A172 (cell line): ENCODE measurements around the gene MRPS11. TPM values are rescaled to one million over a fixed set of nuclear protein-coding genes. Genes with fewer than 3 reads are reported as not detected.
"Not testable (repeated sequence)": the region's sequence is repeated elsewhere in the genome, so short reads cannot be mapped to it uniquely, and the experiment has no call there.

Source experiments
- DNase-seq: peaks from one replicate; pipeline ENCODE4 v3.0.0-alpha.2; 2015; ENCODE audit warnings: low spot score
- total RNA-seq: library from RNA; depleted of rRNA; stranded (reverse); fragments of >200 nt; shearing (Covaris generic); gene quantifications from 2 replicates; pipeline ENCODE4 v1.2.3, GENCODE V29; 2014

Gene MRPS11
- total RNA-seq, 1 experiment from 2014 or later: 106 TPM

DNA sequence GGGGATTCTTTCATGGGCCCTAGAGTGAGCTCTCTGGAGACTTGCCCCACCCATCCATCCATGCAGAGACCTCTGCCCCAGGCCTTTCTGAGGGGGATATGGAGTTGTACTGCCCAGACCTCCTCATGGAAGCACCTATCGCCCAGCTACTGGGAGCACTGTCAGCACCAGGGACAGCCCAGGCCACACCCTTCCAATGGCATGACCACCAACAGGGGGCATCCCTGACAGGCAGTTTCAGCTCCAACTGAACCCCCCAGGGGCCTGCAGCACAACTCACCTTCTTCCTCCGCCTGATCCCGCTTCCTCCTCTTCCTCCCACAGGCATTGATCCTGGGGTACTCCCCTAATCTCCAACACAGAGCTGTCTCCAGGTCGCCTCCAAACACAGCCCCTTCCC is 21.8 kb downstream of the MRPS11 start:
- DNase-seq: no peak

DNA sequence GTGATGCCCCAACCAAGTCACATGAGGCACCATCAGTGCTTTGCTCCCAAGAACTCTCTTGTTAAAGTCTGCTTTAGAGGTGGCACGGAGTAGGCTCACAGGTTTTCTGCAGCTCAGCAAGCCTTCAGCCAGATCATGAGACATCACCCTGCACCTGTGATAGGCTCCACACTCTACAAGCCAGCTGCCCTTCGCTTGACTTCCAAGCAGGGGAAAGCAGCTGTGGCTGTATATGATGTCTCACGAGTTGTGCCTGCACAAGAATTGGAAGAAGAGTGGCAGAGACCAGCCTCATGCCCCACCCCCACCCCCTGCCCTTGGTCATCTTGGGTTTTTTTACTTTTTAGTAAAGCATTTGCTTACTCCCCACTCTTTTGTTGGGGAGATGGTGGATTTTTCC is 22.5 kb downstream of the MRPS11 start:
- DNase-seq: no peak

DNA sequence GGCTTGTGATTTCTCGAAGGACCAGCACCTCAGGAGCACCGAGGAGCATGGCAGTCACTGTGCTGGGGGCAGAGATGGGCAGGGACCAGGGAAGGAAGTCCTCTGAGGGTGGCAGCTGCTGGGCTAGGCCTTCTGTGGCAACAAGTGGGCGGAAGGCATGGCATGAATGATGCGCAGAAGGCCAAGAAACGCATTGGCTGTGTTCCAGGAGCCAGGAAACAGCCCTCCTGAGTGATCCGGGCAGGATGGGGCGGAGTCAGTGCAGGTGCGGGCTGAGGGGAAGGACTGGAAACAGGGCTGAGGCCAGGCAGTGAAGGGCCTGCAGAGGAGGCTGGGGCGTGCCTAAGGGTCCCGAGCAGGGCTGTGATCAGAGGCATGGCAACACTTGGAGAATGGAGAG is 23.6 kb downstream of the MRPS11 start:
- DNase-seq: no peak

DNA sequence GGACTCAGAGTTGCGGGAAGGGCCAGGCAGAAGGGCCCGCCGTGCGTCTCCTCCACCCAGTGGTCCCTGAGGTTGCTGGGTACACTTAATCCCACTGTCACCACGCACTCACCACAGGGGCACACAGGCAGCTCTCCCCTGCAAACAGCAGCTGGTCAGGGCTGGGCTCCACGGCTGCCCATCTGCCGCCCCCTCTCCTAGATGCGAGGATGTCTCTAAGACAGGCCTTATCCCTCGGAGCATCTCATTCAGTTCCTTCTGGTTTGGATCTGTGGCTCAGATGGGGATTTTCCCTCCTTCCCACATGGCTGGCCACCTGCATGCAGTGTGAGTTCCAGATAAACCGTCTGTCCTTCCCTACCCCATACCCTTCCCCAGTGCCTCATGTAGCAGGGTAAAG is 26.3 kb downstream of the MRPS11 start:
- no peak for DNase-seq

DNA sequence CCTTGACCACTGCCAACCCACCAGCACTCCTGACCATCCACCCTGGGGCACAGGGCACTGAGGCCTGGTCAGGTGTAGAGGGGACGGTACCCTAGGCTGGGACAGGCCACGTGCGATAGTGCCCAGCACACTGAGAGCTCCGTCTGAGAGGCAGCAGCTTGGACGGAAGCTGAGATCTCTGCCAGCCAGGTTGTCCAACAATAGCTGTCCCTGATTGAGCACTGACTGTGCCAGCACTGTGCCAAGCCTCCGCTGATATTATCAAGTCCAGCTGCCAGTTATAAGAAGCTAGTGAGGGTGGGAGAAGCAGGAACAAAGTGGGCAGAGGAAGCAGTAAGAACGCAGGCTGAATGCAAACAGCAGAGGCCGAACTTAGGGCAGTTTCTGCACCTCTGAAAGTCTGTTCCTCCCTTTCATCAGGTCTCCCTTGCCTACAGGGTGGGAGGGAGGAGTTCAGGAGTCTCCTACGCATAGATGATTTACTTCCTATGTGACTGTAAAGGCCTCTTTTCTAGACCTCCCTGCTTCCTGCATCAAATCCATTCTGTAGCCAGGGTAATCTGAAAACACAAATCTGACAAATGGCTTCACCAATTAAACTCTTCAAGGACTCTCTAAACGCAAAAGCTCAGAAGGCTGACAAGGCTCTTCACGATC is 29.7 kb downstream of the MRPS11 start:
- DNase-seq: no peak

DNA sequence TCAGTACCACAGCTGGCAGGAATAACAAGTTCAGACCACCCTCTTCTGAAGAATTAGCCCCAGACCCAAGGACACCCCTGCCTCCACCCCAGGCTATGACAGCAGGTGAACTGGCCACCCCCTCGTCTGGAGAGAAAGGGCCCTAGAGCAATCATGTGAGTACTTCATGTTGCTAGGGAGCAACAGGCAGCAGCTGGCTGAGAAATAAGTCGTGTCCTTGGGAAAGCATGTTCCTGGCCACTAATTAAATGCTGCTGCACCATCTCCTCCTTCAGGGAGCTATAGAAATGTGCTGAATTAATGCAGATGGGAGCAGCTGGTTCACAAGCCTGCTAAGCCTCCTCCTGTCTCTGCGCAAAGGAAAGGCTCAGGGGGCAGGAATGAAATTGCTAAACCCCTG is 31.5 kb downstream of the MRPS11 start:
- no peak for DNase-seq

DNA sequence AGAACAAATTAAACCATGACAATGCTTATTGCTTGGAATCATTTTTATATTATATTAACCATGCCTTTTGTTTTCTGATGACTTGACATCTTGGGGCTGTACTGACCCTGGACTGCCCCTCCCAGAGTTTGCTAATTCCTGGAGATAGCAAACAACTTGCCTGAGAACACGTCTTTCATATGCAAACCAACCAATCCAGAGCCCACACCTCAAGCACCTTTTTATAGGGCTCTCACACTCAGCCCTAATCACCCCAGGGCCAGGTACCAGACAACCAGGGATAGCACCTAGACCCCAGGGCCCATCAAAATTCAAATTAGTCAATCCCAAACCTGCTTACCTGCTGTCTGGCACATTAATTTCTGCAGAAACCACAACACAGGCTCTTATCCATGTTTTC is 36.9 kb downstream of the MRPS11 start:
- DNase-seq: no peak

DNA sequence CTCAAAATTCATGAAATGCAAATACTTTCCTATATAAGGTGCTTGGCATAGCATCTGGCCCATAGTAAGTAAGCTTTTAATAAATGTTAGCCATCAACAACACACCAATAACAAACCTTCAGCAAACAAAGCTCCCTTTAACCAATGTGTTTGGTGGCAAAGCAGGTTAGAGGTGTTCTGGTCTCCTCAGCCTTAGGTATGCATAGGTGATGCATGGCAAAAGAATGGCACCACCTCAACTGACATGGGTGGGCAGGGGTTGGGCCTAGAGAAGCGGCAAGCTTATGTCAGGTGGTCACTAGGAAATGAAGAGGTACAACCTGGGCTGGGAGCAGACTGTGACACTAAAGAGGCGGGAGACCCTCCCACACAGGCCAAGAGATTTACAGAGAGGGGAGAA is 38.2 kb downstream of the MRPS11 start:
- DNase-seq: no peak

DNA sequence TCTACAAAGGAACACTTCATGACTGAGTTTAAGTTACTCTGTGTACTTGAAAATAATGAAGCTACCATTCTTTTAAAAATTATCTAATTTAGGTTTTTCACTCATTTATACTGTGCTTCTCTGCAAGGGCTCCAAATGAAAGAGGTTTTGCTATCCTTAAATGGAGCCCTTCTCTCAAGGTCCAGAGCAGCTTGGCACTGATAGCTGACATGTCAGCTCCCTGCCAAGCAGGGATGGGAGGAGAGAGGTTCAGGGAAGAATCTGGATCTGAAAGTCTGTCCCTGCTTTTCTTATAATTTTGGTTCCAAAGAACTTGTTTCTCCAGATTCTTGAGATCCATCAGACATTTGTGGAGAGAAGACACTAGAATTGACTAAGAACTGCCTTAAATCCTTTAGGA is 39.1 kb downstream of the MRPS11 start:
- no peak for DNase-seq

DNA sequence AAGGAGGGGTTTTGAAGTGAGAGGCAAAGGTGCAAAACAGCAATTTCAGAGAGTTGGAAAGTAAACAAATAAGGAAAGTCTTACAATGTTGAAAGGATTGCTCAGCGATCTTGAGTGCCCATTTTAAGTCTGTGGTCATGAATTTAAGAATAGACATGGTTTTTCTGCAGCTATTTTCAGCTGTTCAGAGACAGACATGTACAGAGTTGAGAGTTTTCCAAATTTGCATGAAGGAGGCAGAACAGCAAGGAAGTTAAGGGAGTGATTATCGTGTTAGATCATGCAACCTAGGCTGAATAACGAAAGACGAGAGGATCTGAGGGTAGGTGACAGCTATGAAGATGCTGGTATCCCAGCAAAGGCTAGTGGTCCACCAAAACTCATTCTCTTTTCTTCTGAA is 41.8 kb downstream of the MRPS11 start:
- no peak for DNase-seq

DNA sequence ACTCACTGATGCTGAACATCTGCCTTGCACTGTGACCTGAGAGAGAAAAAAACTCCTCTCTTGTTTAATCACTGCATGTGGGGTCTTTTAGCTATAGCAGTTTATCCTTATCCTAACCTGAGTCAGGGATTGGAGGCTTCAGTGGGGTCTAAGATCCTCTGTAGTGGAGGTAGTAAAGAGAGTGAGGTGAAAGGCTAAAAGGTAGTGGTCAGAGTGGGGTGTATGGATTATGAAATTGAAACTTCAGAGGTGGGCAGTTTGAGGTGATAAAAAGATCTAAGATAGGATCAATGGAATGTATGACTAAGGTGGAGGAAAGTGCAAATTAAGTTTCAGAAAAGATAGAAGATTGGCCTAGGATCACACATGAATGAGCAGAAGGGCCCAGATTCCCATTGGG is 42.5 kb downstream of the MRPS11 start:
- no peak for DNase-seq

DNA sequence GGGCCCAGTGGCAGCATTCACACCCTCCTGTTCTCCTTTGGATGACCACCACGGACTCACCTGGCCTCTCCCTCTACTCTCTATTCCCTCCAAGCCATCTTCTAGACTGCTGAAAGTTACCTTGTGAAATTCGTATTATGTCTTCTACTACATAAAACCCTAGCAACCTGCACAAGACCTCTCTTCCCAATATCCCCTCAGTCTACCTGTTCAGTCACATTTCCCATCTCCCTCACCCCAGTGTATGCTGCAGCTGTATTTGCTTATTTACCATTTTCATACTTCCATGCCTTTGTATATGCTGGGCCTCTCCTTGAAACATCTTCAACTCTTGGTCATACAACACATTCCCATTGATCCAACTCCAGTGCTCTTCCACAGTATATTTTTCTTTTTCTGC is 43.7 kb downstream of the MRPS11 start:
- no peak for DNase-seq

DNA sequence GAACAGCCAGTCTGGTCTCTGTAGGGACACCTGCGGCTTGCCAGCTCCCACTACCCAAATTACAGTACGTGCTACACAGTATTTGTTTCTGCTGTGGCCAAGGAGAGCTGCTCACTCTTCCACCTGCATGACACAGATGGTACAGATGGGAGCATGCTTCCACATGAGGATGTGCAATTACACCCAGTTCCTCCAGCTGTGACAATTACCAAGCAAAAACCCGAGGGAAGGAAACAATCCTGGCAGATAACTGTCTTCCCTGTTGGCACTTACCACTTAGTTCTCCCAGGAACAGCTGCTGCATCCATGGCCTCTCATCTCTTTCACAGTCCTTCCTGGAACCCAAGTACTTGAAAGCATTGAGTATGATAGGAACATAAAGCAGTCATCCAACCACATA is 44.6 kb downstream of the MRPS11 start:
- no peak for DNase-seq

DNA sequence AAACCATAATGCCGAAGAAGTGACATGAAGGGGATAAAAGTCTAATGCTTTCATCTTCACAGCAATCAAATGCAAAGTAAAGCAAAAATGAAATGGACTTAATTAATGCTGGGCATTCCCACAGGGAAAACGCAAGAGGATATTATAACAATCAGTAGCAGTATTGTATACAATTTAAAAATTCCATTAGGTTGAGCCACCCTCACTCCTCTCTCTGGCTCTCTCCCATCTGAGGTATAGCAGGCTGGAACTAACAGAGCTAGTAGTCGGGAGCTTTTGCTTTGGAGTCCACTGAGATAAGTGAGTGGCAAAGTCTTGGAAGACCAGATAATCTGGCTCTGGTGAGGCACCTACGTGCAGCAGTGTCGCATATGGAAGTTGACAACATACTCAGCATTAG is 45.1 kb downstream of the MRPS11 start:
- peak; percentile 41 for DNase-seq

DNA sequence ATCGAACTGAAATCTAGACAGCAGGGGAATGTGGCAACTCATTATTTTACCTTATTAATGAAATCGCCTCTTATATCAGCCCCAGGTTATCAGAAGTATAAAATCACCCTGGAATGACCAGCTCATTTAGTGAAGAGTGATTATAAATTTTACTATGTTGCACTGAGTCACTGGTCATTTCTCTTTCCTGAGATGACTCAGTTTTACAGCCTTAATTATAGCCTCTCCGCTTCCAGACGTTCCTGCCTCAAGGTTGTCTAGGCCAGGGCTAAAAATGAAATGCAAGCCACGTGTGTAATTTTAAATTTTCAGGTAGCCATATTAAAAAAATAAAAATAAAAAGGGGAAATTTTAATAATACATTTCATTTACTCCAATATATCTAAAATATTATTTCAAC is 45.7 kb downstream of the MRPS11 start:
- peak; percentile 81 for DNase-seq

DNA sequence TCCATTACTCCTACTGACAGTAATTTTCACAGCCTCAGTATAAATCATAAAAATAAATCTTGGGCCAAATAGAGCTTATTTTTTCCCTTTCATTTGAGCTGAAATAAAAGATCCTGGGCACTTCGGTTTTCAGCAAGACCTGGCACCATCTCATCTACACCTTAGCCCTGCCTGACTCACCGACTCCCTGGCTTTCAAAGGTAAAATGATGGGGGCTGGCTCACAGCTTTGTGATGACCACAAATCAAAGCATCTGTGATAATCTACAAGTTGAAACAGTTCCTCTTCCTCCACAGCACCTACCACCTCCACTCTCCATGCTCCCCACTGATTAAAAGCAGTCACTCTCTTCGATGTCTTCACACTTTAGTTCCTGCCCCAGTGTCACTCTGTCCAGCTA is 51.4 kb downstream of the MRPS11 start:
- no peak for DNase-seq

DNA sequence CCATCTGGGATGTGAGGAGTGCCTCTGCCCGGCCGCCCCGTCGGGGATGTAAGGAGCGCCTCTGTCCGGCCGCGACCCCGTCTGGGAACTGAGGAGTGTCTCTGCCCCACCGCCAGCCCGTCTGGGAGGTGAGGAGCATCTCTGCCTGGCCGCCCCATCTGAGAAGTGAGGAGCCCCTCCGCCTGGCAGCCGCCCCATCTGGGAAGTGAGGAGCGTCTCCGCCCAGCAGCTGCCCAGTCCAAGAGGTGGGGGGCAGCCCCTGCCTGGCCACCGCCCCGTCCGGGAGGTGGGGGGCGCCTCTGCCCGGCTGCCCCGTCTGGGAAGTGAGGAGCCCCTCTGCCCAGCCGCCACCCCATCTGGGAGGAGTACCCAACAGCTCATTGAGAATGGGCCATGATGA is 56.6 kb downstream of the MRPS11 start:
- not testable (repeated sequence) for DNase-seq

DNA sequence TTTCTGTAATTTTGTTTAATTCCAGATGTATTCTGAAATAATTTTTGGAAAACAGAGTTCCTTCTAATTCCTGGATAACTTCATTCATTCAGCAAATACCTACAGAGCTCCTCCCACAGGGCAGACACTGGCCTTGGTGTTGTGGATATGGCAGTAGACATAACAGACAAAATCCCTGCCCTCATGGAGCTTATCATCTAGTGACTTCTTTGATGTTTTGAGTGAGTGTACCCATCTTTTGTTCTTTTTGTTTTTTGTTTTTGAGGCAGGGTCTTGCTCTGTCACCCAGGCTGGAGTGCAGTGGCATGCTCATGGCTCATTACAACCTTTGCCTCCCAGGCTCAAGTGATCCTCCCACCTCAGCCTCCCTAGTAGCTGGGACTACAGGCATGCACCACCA is 57.9 kb downstream of the MRPS11 start:
- DNase-seq: no peak

DNA sequence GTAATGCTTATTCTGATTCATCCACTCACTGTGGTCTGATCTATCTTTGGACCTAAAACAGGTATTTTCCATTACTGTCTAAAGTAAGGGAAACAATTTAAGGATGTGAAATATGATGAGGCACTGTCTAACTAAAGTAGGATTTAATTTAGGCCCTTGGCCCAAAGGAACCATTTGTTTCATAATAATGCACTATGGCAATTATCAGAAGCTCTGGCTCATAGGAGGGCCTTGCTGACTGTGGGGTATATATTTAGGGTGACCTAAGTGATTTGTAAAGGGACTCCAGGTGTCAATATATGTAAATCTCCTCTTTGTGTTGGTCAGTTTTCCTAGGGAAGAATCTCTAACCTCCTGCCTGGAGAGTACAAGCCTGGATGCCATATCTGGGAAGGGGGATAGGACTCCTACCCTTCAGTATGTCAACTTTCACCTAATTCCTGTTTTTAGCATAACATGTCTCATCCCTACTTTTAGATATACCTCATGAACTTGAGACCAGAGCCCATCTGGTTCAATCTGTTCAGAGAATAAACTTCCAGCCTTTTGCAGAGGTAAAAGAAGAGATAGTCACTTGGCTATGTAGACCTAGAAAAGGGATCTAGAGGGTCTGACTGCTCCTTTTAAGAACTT is 58.9 kb downstream of the MRPS11 start:
- DNase-seq: no peak

DNA sequence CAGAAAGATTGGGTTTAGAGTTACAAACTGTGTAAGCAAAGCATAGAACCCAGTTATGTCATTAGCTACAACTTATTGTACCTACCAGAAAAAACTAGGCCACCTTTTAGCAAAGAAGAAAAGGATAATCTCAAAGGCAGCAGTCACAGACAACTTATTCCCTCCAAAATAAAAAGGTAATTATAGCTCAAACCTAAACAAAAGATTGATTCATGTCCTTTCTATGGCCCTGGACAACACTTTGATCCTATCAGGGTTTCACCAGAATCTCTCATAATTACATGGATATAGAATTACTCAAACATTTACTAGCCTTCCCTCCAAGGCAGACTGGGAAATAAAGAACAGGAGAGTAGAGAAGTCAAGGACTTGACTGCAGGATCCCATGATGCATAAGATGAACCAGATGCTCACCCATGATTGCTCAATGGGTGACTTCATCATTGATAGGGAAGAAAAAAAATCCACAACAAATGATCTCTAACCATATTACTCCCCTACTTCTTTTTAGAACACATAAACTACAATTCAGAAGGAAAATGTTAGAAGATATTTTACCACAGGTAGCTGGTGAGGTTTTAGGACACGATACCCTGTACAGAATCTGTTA is 61.6 kb downstream of the MRPS11 start:
- DNase-seq: no peak
